Natural killer cell (primary cell): ENCODE measurements around the gene CCDC73. TPM values are rescaled to one million over a fixed set of nuclear protein-coding genes. Genes with fewer than 3 reads are reported as not detected.

ENCODE experiments used
- ATAC-seq, 3 donors: fragments of 150-1000 bp in 2 of 3; fragments of 200-7000 bp in 1 of 3; cut with Tn5 transposase; 1 replicate in 1 of 3; 2 replicates in 2 of 3; pipeline ENCODE4 v1.10.0; 2021; ENCODE audit warnings: mild to moderate bottlenecking in 2 of 3, moderate library complexity in 2 of 3
- DNase-seq, 2 donors: peaks; one replicate each; pipeline versions ENCODE4 v3.0.0 to v3.0.0-alpha.2; 2013 to 2021; ENCODE audit warnings: mixed read lengths in 1 of 2
- H3K27ac ChIP-seq: one replicate; pipeline ENCODE4 v1.5.1; 2013; ENCODE audit warnings: mild to moderate bottlenecking, low read length
- H3K27me3 ChIP-seq: one replicate; pipeline ENCODE4 v1.6.1; 2013; ENCODE audit warnings: low read length; ENCODE audit not compliant: control insufficient read depth, insufficient read depth
- H3K36me3 ChIP-seq: one replicate; pipeline ENCODE4 v1.6.1; 2013; ENCODE audit warnings: low read length; ENCODE audit not compliant: control insufficient read depth, insufficient read depth
- H3K4me1 ChIP-seq: one replicate; pipeline ENCODE4 v1.6.1; 2013; ENCODE audit warnings: low read length; ENCODE audit not compliant: control insufficient read depth, insufficient read depth
- H3K4me3 ChIP-seq: one replicate; pipeline ENCODE4 v1.5.1; 2013; ENCODE audit warnings: low read length
- H3K9me3 ChIP-seq: one replicate; pipeline ENCODE4 v1.6.1; 2013; ENCODE audit warnings: low read length; ENCODE audit not compliant: control insufficient read depth, insufficient read depth
- H3K27ac Mint-ChIP-seq, 2 donors: one replicate each; pipeline ENCODE4 v1.8.0; 2022; ENCODE audit warnings: mild to moderate bottlenecking in 2 of 2, mixed read lengths in 2 of 2, moderate library complexity in 1 of 2
- H3K27me3 Mint-ChIP-seq, 2 donors: one replicate each; pipeline ENCODE4 v1.8.0; 2022; ENCODE audit warnings: low read depth in 2 of 2, mixed read lengths in 2 of 2
- H3K36me3 Mint-ChIP-seq: one replicate; pipeline ENCODE4 v1.8.0; 2022; ENCODE audit warnings: mixed read lengths
- H3K4me1 Mint-ChIP-seq, 2 donors: one replicate each; pipeline ENCODE4 v1.8.0; 2022; ENCODE audit warnings: mixed read lengths in 2 of 2
- H3K4me3 Mint-ChIP-seq: one replicate; pipeline ENCODE4 v1.8.0; 2022; ENCODE audit warnings: mild to moderate bottlenecking, moderate library complexity, mixed read lengths
- H3K9me3 Mint-ChIP-seq, 2 donors: one replicate each; pipeline ENCODE4 v1.8.0; 2022; ENCODE audit warnings: mixed read lengths in 2 of 2
- CTCF ChIP-seq: fragments of 200-600 bp; IDR thresholded peaks from one replicate; pipeline ENCODE4 v1.8.0; 2022; ENCODE audit warnings: antibody characterized with exemption
- WGBS: methylation state at CpG from one replicate; pipeline ENCODE4 v1.1.7; 2013; ENCODE audit warnings: missing lambda C conversion rate; ENCODE audit not compliant: insufficient coverage; 5-methylcytosine and 5-hydroxymethylcytosine counted together
- intact Hi-C: fragments of 100-400 bp; cut with micrococcal nuclease; formaldehyde crosslinking; loops from one replicate; pipeline ENCODE4 v1.14.2; 2022
- total RNA-seq, 4 donors: library from RNA; stranded (reverse); fragments of 120-200 nt in 1 of 4; gene quantifications; one replicate each; pipeline versions ENCODE4 v1.2.3 to v1.2.4, GENCODE V29; 2013 to 2022

CCDC73 gene
- total RNA-seq, 3 donors from 2014 or later (not counting 1 experiment from before 2014, with no cell fraction given), result not detected

- ATAC-seq, result no peak
- H3K27ac Mint-ChIP-seq, result no peak overlapping the region
- Histone ChIP-seq H3K9me3 (peaks cover 6% of the 10 kb centered on the region), H3K36me3 (no peaks in the 10 kb centered on the region), H3K4me3 (no peak overlapping the region), H3K4me1 (no peaks in the 10 kb centered on the region), H3K27me3 (no peaks in the 10 kb centered on the region), H3K27ac (no peak overlapping the region)
- intact Hi-C loops, result no loop called here
- no peaks in the 10 kb centered on the region for H3K4me1 Mint-ChIP-seq
- no peaks in the 10 kb centered on the region for H3K9me3 Mint-ChIP-seq
- H3K4me3 Mint-ChIP-seq, result no peak overlapping the region
- DNase-seq, result no peak
- WGBS, result 95% methylated on average over 6 of the region's 6 CpGs
- H3K36me3 Mint-ChIP-seq, result no peaks in the 10 kb centered on the region
- no peak for TF ChIP-seq CTCF
- H3K27me3 Mint-ChIP-seq, result no peaks in the 10 kb centered on the region
Measured at GRCh38 chr11:32704261-32704660, 90.2 kb downstream of the CCDC73 start.

GRCh38 chr11:32701616-32702015 is 92.8 kb downstream of the CCDC73 start:
- no peak overlapping the region for H3K4me3 ChIP-seq
- no peaks in the 10 kb centered on the region for H3K27me3 Mint-ChIP-seq
- ATAC-seq (no peak), DNase-seq (no peak)
- no CpG with 5 or more reads among the region's 1 CpG for WGBS
- peaks cover 6% of the 10 kb centered on the region for H3K9me3 ChIP-seq
- TF ChIP-seq CTCF, result no peak
- H3K9me3 Mint-ChIP-seq, result no peaks in the 10 kb centered on the region
- no peaks in the 10 kb centered on the region for H3K4me1 Mint-ChIP-seq
- no peaks in the 10 kb centered on the region for H3K36me3 Mint-ChIP-seq
- no peak overlapping the region for H3K4me3 Mint-ChIP-seq
- no peaks in the 10 kb centered on the region for H3K4me1 ChIP-seq
- H3K27ac Mint-ChIP-seq, result no peak overlapping the region
- intact Hi-C loops, result no loop called here
- no peaks in the 10 kb centered on the region for H3K27me3 ChIP-seq
- H3K27ac ChIP-seq, result no peak overlapping the region
- H3K36me3 ChIP-seq, result no peaks in the 10 kb centered on the region

GRCh38 chr11:32698579-32698978 is 95.9 kb downstream of the CCDC73 start:
- Histone ChIP-seq H3K27ac (no peak overlapping the region), H3K36me3 (no peaks in the 10 kb centered on the region), H3K27me3 (no peaks in the 10 kb centered on the region), H3K4me1 (no peaks in the 10 kb centered on the region), H3K9me3 (no peaks in the 10 kb centered on the region), H3K4me3 (no peak overlapping the region)
- no peak for TF ChIP-seq CTCF
- Mint-ChIP-seq H3K9me3 (no peaks in the 10 kb centered on the region), H3K4me1 (no peaks in the 10 kb centered on the region), H3K4me3 (no peak overlapping the region), H3K27ac (no peak overlapping the region), H3K27me3 (no peaks in the 10 kb centered on the region), H3K36me3 (no peaks in the 10 kb centered on the region)
- no peak for ATAC-seq
- intact Hi-C loops, result no loop called here
- no peak for DNase-seq
- WGBS, result no CpG with 5 or more reads among the region's 2 CpGs

GRCh38 chr11:32671051-32671450 is 123.4 kb downstream of the CCDC73 start:
- H3K9me3 ChIP-seq, result no peaks in the 10 kb centered on the region
- no peak overlapping the region for H3K27ac ChIP-seq
- H3K36me3 Mint-ChIP-seq, result no peaks in the 10 kb centered on the region
- no CpG with 5 or more reads among the region's 1 CpG for WGBS
- H3K4me3 Mint-ChIP-seq, result no peak overlapping the region
- no peaks in the 10 kb centered on the region for H3K4me1 ChIP-seq
- no peaks in the 10 kb centered on the region for H3K27me3 ChIP-seq
- no peak for TF ChIP-seq CTCF
- no peaks in the 10 kb centered on the region for H3K27me3 Mint-ChIP-seq
- H3K9me3 Mint-ChIP-seq, result peaks cover 2% of the 10 kb centered on the region in 2 donors
- no peaks in the 10 kb centered on the region for H3K4me1 Mint-ChIP-seq
- ATAC-seq, result no peak
- intact Hi-C loops, result no loop called here
- no peak overlapping the region for H3K27ac Mint-ChIP-seq
- DNase-seq, result no peak
- H3K36me3 ChIP-seq, result no peaks in the 10 kb centered on the region
- no peak overlapping the region for H3K4me3 ChIP-seq
